Liver (tissue), 3 donors: ENCODE measurements around the gene VIPR2.
"Not testable (repeated sequence)": the region's sequence is repeated elsewhere in the genome, so short reads cannot be mapped to it uniquely, and the experiment has no call there.

Experiments used
- CTCF ChIP-seq: fragments of 150-350 bp; IDR thresholded peaks from 2 replicates; pipeline ENCODE4 v1.5.1; 2017; ENCODE audit warnings: improper control_type of control experiment, low read depth, low read length; ENCODE audit not compliant: missing input control
- EGR1 ChIP-seq, 2 donors: IDR thresholded peaks; 2 replicates each; pipeline ENCODE4 v1.6.1; 2016 to 2018; ENCODE audit warnings: antibody characterized with exemption in 2 of 2, low read depth in 2 of 2
- GABPA ChIP-seq, 2 donors: IDR thresholded peaks in 1 of 2; conservative IDR thresholded peaks in 1 of 2; 2 replicates each; pipeline ENCODE4 v1.6.1; 2016; ENCODE audit warnings: antibody characterized with exemption in 2 of 2, mild to moderate bottlenecking in 1 of 2, moderate library complexity in 1 of 2
- HNF4A ChIP-seq, 2 donors: conservative IDR thresholded peaks; 2 replicates each; pipeline ENCODE4 v1.6.1; 2016; ENCODE audit warnings: antibody characterized with exemption in 2 of 2, mild to moderate bottlenecking in 2 of 2
- RAD21 ChIP-seq, 2 donors: IDR thresholded peaks; 2 replicates each; pipeline ENCODE4 v1.6.1; 2016; ENCODE audit warnings: antibody characterized with exemption in 2 of 2, mild to moderate bottlenecking in 2 of 2
- TAF1 ChIP-seq: conservative IDR thresholded peaks from 2 replicates; pipeline ENCODE4 v1.6.1; 2016; ENCODE audit warnings: antibody characterized with exemption, mild to moderate bottlenecking
- TF ChIP-seq, protein P1 (sequence below): IDR thresholded peaks from 2 replicates; pipeline ENCODE4 v1.6.1; 2016; ENCODE audit warnings: antibody characterized with exemption
- TF ChIP-seq, protein P2 (sequence below): IDR thresholded peaks from 2 replicates; pipeline ENCODE4 v1.6.1; 2016; ENCODE audit warnings: antibody characterized with exemption
- donor health status: healthy.
- donor health status: healthy.

GRCh38 chr7:159101083-159101395 lies 43.6 kb downstream of the VIPR2 start:
- TF ChIP-seq, protein P1, sequence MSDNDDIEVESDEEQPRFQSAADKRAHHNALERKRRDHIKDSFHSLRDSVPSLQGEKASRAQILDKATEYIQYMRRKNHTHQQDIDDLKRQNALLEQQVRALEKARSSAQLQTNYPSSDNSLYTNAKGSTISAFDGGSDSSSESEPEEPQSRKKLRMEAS = not testable (repeated sequence)
- TF ChIP-seq RAD21 (IDR thresholded peaks at IDR 0.05); CTCF; HNF4A (conservative IDR thresholded peaks at IDR 0.05); TAF1; EGR1 (IDR thresholded peaks at IDR 0.05; ENCODE audit: low read depth in 2 of 2); GABPA (IDR thresholded peaks at IDR 0.05 in 1 of 2, conservative IDR thresholded peaks at IDR 0.05 in 1 of 2): not testable (repeated sequence)
- TF ChIP-seq, protein P2, sequence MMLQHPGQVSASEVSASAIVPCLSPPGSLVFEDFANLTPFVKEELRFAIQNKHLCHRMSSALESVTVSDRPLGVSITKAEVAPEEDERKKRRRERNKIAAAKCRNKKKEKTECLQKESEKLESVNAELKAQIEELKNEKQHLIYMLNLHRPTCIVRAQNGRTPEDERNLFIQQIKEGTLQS = not testable (repeated sequence)
